ENCODE measurements around the gene RIC8A.

RIC8A gene

GRCh38 chr11:210122-210802 is 2.8 kb downstream of the RIC8A start:
- DNase-seq (ENCODE audit: low read depth) = peak; percentile 69
- H3K4me3 ChIP-seq (replicated peaks; ENCODE audit: low read depth, low read length) = peak overlapping the region; percentile 93
- TF ChIP-seq, protein P1, sequence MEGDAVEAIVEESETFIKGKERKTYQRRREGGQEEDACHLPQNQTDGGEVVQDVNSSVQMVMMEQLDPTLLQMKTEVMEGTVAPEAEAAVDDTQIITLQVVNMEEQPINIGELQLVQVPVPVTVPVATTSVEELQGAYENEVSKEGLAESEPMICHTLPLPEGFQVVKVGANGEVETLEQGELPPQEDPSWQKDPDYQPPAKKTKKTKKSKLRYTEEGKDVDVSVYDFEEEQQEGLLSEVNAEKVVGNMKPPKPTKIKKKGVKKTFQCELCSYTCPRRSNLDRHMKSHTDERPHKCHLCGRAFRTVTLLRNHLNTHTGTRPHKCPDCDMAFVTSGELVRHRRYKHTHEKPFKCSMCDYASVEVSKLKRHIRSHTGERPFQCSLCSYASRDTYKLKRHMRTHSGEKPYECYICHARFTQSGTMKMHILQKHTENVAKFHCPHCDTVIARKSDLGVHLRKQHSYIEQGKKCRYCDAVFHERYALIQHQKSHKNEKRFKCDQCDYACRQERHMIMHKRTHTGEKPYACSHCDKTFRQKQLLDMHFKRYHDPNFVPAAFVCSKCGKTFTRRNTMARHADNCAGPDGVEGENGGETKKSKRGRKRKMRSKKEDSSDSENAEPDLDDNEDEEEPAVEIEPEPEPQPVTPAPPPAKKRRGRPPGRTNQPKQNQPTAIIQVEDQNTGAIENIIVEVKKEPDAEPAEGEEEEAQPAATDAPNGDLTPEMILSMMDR (IDR thresholded peaks at IDR 0.05; ENCODE audit: low read length, missing control alignments) = no peak

DNA sequence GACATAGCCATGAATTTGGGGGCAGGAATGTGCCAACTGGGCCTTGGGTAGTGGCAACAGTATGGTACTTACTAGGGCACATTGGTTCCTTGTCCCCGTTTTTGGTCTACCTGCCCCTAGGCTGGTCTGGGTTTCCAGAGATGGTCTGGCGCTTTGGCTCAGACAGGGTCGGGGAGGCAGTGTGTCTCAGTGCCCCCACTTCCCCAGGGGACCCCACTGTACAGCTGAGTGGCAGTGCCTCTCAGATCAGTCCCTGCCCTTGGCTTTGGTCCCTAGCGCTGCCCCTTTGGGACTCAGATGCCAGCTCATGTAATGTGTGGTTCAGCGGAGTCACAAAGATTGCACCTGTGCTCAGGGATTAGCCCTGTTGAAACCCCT is 3.3 kb downstream of the RIC8A start:
- no peak overlapping the region for H3K4me3 ChIP-seq (replicated peaks; ENCODE audit: low read depth, low read length)
- TF ChIP-seq, protein P1 (IDR thresholded peaks at IDR 0.05; ENCODE audit: low read length, missing control alignments) = no peak
- DNase-seq (ENCODE audit: low read depth) = no peak

DNA sequence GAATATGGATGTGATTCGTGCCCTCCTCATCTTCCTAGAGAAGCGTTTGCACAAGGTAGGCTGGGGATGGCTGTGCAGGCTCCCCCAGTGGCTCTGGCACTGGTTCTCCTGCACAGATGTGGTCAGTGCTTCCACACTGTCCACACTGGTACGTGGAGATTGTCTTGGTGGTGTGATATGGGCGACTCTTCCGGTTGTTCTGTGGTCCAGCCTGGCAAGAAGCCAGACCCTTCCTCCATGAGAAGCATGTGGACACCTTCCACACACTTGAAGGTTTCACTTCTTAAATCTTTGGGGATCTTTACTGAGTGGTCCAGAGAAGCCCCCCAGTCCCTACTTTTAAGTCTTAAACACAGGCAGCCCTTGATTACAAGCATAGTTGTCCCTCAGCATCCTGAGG is 3.8 kb downstream of the RIC8A start:
- TF ChIP-seq, protein P1 (IDR thresholded peaks at IDR 0.05; ENCODE audit: low read length, missing control alignments) = no peak
- H3K4me3 ChIP-seq (replicated peaks; ENCODE audit: low read depth, low read length) = no peak overlapping the region
- DNase-seq (ENCODE audit: low read depth) = no peak

GRCh38 chr11:211741-212140 is 4.2 kb downstream of the RIC8A start:
- no peak for DNase-seq (ENCODE audit: low read depth)

GRCh38 chr11:212150-213100 is 4.9 kb downstream of the RIC8A start:
- TF ChIP-seq, protein P1 (IDR thresholded peaks at IDR 0.05; ENCODE audit: low read length, missing control alignments) = no peak

More at GRCh38 chr11:211741-212140, 4.2 kb downstream of the RIC8A start:
- H3K4me3 ChIP-seq (replicated peaks; ENCODE audit: low read depth, low read length) = no peak overlapping the region
- TF ChIP-seq, protein P1 (IDR thresholded peaks at IDR 0.05; ENCODE audit: low read length, missing control alignments) = no peak

GRCh38 chr11:213111-213510 is 5.6 kb downstream of the RIC8A start:
- DNase-seq (ENCODE audit: low read depth) = no peak
- H3K4me3 ChIP-seq (replicated peaks; ENCODE audit: low read depth, low read length) = no peak overlapping the region
- TF ChIP-seq, protein P1 (IDR thresholded peaks at IDR 0.05; ENCODE audit: low read length, missing control alignments) = no peak

More at GRCh38 chr11:212150-213100, 4.9 kb downstream of the RIC8A start:
- H3K4me3 ChIP-seq (replicated peaks; ENCODE audit: low read depth, low read length) = no peak overlapping the region
- DNase-seq (ENCODE audit: low read depth) = no peak

All from fibroblast of pulmonary artery (primary cell).